ENCODE measurements around the gene SPRR2F.

GRCh38 chr1:153119491-153119971 is 6.2 kb upstream of the SPRR2F start:
- TF ChIP-seq POLR2A (IDR thresholded peaks at IDR 0.05) (no peak), CTCF (IDR thresholded peaks at IDR 0.05) (no peak)

Data from heart left ventricle (tissue), 13 donors.